HG02981 (cell line): Measurements from ENCODE around the gene DPP4.

Experiments
- ATAC-seq: cut with Tn5 transposase; IDR thresholded peaks from one replicate; pipeline ENCODE4 v1.9.1; 2021; ENCODE audit warnings: mild to moderate bottlenecking, moderate library complexity; ENCODE audit not compliant: unreplicated experiment

DPP4 gene

GRCh38 chr2:162086904-162087303 is 12.9 kb upstream of the DPP4 start:
- no peak for ATAC-seq

GRCh38 chr2:162085090-162085891 is 11.3 kb upstream of the DPP4 start:
- ATAC-seq, result no peak

GRCh38 chr2:162084536-162084935 is 10.5 kb upstream of the DPP4 start:
- ATAC-seq, result no peak

- no peak for ATAC-seq
Measured at GRCh38 chr2:162082681-162083080, 8.7 kb upstream of the DPP4 start.

GRCh38 chr2:162082036-162082435 is 8.0 kb upstream of the DPP4 start:
- ATAC-seq, result no peak

- no peak for ATAC-seq
Measured at GRCh38 chr2:162079514-162079913, 5.5 kb upstream of the DPP4 start.

- ATAC-seq, result no peak
Measured at GRCh38 chr2:162075689-162076132, 1.7 kb upstream of the DPP4 start.

- no peak for ATAC-seq
Measured at GRCh38 chr2:162074928-162075688, 1.1 kb upstream of the DPP4 start.

GRCh38 chr2:162074632-162074895 is 549 bp upstream of the DPP4 start:
- no peak for ATAC-seq

- no peak for ATAC-seq
Measured at GRCh38 chr2:162072976-162073887, 783 bp downstream of the DPP4 start.

GRCh38 chr2:162072181-162072702 is 1.8 kb downstream of the DPP4 start:
- peak; percentile 44 for ATAC-seq

- no peak for ATAC-seq
Measured at GRCh38 chr2:162071001-162071400, 3.0 kb downstream of the DPP4 start.

- ATAC-seq, result no peak
Measured at GRCh38 chr2:162070228-162070936, 3.6 kb downstream of the DPP4 start.

- ATAC-seq, result no peak
Measured at GRCh38 chr2:162069267-162069903, 4.6 kb downstream of the DPP4 start.

- peak; percentile 20 for ATAC-seq
Measured at GRCh38 chr2:162067596-162067995, 6.4 kb downstream of the DPP4 start.

GRCh38 chr2:162065767-162066166 is 8.2 kb downstream of the DPP4 start:
- no peak for ATAC-seq

GRCh38 chr2:162063899-162064298 is 10.1 kb downstream of the DPP4 start:
- ATAC-seq, result no peak

GRCh38 chr2:162063281-162063680 is 10.7 kb downstream of the DPP4 start:
- ATAC-seq, result no peak

- peak; percentile 22 for ATAC-seq
Measured at GRCh38 chr2:162062559-162062958, 11.5 kb downstream of the DPP4 start.

- ATAC-seq, result no peak
Measured at GRCh38 chr2:162061021-162061420, 13.0 kb downstream of the DPP4 start.
